NCI-H69 (cell line): ENCODE data around the gene GPR55.

Experiments
- DNase-seq: peaks from one replicate; lab custom pipeline; 2025; lab: John Stamatoyannopoulos, UW

The GPR55 gene

DNA sequence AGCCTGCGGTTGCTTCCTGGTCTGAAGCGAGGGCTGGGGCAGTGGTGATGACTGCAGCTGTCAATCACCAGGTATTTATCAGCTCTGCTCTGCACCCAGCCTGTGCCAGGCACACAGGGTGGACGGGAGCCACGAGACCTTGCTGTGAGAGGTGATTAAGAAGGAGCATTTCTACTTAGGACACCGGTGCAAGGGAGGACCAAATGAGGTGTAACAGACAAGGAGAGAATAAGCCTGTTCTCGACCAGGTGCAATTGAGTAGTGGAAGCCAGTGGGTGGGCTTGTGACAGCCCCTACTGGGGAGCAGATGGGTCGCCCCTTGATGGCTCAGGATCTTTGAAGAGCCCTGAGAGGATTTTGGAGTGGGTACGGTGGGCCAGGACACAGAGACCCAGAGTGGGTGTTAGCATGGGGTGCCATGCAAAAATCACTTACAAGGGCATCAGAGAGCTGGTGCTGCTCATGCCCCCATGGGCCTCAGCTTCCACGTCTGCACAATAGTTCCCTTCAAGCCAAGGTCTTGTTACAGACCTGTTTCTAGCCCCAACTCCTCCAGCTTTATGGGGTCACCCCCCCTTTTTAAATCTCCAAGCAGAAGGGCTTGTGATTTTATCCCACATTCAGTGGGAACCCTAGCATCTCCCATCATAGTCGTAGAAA is 24.6 kb downstream of the GPR55 start:
- DNase-seq: no peak

GRCh38 chr2:230899786-230900185 is 25.3 kb downstream of the GPR55 start:
- DNase-seq: no peak

DNA sequence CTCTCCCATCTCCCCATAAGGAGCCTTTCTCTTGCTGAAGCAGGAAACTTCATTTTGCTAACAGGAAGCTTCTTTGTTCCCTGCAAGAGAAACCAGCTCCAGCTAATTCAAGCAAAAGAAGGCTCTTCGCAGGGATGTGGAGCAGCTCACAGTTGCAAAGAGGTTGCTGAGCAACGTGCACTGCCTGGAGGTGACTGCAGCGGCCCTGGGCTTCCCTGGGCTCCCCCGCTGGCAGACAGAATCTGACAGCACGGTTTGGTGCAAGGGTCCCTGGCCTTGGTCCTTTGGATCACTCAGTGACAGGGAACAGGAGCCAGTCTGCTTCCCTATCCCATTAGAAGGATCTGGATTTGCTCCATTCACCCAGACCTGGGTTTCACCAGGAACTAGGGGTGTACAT is 25.8 kb downstream of the GPR55 start:
- DNase-seq: peak; percentile 15

- DNase-seq: no peak
These were observed 26.3 kb downstream of the GPR55 start for GRCh38 chr2:230898713-230899091.

DNA sequence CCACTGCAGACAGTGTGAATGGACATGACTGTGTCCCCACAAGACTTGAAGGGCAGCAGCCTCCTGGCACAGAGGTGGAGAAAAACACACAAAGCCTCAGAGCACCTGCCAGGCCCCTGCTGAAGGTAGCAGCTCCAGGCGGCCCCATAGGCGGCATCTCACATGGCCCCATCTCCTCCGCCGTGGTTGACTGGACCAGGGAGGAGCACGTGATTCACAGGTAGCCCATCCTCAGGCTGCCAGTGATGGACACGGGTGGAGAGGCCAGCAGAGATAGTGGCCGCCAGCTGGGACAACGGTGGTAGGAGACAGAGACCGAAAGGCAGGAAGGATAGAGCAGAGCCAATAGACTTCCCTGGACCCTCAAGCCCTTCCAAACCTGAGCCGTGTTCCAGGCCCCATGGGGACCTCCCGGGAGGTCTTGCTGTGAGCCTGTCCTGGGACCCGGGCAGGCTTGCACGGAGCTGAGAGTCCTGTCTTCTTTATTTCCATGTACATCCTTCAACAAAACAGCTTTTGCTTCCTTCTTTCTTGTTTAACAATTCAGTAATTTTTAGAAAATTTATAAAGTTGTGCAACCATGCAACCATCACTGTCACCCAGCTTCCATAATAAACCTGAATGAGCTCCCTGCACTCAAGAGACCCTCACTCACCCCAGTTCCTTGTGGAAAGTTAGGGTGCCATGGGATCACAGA is 26.9 kb downstream of the GPR55 start:
- no peak for DNase-seq

DNA sequence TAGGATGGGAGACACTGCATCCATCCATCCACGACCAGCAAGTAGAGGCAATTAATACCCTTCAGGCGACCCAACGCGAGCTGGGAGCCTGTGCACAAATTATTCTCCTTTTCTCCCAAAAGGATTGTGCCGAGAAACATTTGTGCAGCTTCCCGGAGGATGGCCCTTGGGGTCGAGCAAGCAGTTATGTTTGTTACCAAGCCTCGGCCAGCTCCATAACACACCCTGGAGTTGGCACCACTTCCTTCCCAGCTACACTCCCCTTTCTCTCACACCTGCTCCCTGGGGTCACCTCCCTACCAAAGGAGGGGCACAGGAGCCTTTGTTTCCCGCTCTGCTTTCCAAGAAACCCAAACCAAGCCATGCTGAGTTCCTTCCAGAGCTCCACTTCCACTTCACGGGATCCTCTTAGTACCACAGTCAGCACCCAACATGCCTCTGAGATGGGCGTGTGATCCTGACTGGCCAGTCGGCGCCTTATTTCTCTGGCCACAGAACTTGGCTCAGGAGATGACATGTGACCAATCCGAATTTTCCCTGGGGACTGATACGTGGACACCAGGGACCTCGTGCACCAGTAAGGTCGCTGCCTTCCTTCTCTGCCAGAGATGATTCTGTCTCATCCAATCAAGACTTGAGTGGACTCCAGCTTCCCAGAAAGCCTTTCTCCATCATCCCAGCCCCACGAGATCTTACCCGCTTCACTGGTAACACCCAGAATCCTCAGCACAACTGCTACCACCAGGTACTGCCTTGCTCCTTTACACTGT is 28.5 kb downstream of the GPR55 start:
- no peak for DNase-seq

GRCh38 chr2:230895536-230896345 is 29.3 kb downstream of the GPR55 start:
- no peak for DNase-seq

DNA sequence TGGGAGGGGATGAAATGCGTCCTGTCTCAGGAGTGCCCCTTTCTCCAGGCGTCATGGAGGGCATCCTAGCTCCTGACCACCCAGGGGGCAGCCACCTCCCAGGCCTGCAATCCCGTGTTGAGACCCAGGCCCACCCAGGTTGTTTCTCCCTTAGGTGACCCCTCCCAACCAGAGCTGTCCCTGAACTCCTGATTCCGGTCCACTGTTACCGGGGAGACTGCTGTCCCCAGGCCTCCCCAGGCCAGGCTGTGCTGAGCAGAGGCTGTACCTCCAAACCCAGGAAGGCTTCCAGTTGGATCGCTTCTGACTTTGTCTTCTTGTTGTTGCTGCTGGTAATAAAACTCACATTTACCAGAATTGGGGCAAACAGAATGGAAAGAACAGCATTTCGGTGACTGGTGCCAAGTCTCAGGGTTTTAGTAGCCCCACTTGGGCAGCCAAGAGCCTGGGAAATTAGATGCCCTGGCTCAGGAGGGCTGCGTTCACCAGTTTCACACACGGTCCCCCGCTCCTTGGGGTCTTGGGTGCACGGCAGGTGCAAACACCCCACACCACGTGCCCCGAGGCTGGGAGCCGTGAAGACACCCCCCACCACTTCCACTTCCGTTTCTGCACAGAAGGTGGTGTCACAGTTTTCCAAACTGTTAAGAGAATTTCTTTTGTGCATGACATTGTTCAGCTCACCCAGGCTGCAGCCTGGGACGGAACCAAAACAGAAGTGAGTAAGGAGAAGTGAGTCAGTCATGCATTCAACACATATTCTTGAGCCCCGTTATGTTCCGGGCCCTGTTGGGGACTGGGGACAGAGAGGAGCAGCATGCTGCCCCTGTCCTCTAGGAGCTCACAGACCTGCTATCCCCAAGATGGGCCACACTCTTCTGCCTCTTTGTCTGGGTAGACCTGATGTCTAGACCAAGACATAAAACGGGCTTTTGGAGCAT is 30.9 kb downstream of the GPR55 start:
- no peak for DNase-seq

- DNase-seq: no peak
These were observed 31.7 kb downstream of the GPR55 start for GRCh38 chr2:230893338-230893737.

- peak; percentile 50 for DNase-seq
These were observed 33.5 kb downstream of the GPR55 start for GRCh38 chr2:230891509-230891908.

- no peak for DNase-seq
These were observed 34.0 kb downstream of the GPR55 start for GRCh38 chr2:230891064-230891463.

DNA sequence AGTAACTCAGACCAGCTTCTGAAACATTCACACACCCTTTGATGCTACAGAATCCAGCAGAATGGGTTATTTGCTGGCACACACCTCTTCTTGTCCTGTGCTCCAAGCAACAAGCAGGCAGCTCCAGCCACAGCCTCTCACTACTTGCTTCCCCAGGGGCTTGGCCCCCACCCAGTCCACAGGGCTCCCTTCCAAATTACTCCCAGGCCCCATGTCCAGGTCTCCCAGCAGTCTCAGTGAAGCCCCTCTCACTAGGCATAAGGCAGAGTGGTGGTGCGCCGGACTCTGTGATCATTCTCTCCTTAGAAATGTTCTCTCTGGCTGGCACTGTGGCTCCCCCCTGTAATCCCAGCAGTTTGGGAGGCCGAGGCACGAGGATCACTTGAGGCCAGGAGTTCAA is 34.4 kb downstream of the GPR55 start:
- DNase-seq: no peak

DNA sequence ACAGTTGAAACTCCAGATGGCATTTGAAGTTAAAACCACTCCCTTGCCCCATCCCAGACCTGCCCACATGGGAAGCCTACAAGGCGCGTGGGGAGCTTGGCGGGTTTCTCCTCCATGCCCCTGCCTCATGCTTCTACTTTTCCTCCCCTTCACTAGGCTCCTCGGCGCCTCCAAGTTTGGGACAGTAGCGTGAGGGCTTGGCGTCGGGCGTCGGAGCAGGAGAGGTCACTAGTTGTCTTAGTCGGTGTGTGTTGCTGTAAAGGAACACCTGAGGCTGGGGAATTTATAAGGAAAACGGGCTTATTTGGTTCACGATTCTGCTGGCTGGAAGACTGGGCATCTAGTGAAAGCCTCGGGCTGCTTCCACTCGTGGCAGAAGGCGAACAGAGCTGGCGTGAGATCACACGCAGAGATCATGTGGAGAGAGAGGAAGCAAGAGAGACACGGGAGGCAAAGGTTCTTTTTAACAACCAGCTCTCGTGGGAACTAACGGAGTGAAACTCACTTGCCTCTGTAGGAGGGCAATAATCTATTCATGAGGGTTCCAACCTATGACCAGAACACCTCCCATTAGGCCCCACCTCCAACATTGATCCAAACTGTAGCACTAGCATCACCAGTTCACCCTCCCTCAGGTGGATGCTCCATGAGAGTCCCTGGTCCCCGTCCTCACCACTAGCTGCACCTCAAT is 35.0 kb downstream of the GPR55 start:
- DNase-seq: no peak

- no peak for DNase-seq
These were observed 36.1 kb downstream of the GPR55 start for GRCh38 chr2:230888824-230889400.

- no peak for DNase-seq
These were observed 37.7 kb downstream of the GPR55 start for GRCh38 chr2:230887342-230887741.

- DNase-seq: no peak
These were observed 38.4 kb downstream of the GPR55 start for GRCh38 chr2:230886671-230887071.

DNA sequence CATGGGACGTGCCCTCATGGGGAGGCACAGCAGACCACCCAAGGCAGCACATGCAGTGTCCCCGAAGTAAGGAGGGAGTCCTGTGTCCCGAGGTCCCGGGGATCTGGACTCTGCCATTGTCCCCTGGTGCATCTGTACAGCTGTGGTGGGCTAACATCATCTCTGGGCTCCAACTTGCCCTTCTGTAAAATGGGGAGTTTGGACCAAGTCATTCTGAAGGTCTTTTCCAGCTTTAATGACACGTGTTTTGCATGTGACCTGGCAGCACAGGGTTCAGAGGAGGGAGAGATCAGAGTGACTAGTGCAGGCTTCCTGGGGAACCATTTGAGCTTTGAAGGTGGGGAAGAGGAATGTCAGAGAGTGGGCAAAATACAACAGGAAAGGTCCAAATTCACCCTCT is 38.8 kb downstream of the GPR55 start:
- no peak for DNase-seq

DNA sequence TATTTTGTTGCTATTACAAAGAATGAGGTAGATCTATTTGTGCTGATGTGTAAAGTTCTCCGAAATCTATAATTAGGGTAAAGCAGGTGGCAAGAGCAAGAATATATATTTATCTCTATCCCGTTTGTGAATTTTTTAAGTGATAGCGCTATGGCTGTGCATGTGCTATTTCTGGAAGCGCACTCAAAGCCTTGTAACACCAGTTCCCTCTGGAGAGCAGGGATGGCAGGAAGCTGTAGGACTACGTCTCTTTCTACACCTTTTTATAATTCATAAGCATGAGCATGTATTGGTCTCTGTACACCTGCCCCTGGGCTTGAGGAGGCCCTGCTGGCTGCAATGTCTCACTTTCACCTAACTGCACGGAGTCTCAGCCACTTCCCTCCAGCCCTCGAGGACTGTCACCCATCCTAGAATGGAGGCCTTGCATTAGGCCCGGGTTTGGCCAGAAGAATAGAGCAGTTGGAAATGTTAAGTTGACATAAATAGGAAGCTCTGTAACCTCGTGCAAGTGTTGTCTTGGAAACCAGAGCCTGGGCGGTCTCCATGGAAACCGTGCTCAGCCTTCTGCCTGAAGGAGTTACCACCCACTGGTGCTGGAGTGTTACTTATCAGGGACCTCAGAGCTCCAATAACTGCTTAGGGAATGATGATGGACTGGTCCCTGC is 39.4 kb downstream of the GPR55 start:
- DNase-seq: peak; percentile 28

GRCh38 chr2:230881840-230882239 is 43.2 kb downstream of the GPR55 start:
- DNase-seq: no peak

- no peak for DNase-seq
These were observed 45.2 kb downstream of the GPR55 start for GRCh38 chr2:230879891-230880290.
